HG03565 (cell line): ENCODE results near the gene DBR1.

Experiments
- ATAC-seq: cut with Tn5 transposase; IDR thresholded peaks from one replicate; pipeline ENCODE4 v1.9.1; 2021; ENCODE audit warnings: mild to moderate bottlenecking, moderate library complexity; ENCODE audit not compliant: unreplicated experiment

Gene DBR1, protein sequence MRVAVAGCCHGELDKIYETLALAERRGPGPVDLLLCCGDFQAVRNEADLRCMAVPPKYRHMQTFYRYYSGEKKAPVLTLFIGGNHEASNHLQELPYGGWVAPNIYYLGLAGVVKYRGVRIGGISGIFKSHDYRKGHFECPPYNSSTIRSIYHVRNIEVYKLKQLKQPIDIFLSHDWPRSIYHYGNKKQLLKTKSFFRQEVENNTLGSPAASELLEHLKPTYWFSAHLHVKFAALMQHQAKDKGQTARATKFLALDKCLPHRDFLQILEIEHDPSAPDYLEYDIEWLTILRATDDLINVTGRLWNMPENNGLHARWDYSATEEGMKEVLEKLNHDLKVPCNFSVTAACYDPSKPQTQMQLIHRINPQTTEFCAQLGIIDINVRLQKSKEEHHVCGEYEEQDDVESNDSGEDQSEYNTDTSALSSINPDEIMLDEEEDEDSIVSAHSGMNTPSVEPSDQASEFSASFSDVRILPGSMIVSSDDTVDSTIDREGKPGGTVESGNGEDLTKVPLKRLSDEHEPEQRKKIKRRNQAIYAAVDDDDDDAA

DNA sequence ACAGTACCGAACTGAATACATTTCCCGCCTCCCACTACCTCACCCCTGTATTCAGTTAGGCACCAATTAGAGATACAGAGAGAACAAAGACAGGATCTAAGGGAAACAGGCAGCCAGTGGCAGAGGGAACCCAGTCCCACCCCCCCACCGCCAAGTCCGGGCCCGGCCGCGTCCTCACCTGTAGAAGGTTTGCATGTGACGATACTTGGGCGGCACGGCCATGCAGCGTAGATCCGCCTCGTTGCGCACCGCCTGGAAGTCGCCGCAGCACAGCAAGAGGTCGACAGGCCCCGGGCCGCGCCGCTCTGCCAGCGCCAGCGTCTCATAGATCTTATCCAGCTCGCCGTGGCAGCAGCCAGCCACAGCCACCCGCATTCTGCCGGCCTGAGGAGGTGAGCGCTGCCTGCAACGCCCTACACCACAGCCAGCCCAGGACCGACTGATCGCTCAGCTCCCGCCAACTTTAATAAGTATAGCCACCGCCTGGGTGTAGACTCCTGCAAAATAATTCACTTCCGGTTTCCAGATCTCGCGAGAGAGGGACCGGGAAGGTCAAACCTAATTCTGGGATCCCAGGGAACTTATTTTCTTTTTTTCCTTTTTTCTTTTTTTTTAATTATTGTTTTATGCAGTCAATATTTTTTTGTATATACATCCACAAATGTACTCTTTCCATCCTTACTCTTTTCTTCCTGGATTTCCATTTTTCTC is at the start of gene DBR1:
Gene DBR1, minus strand, starts transcription at position 501 of the 711 bp plus-strand sequence. Its CDS starts 126 bp downstream, at position 375.
- ATAC-seq = peak; percentile 78

DNA sequence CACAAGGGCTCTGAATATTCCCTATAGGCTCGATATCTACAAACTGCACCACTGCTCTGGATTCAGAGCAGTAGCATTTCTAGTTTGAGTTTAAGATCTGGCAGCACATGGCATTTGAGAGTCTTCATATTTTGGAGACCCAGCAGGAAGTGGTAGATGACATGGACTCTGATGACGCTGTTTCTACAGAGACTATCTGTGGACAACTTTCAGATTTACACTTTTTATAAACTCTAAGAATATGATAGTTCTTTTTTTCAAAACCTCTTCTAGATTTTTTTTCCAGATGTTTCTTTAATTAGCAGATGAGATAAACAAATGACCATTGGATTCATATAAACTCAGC is 48.2 kb upstream of the DBR1 start:
- ATAC-seq = no peak

DNA sequence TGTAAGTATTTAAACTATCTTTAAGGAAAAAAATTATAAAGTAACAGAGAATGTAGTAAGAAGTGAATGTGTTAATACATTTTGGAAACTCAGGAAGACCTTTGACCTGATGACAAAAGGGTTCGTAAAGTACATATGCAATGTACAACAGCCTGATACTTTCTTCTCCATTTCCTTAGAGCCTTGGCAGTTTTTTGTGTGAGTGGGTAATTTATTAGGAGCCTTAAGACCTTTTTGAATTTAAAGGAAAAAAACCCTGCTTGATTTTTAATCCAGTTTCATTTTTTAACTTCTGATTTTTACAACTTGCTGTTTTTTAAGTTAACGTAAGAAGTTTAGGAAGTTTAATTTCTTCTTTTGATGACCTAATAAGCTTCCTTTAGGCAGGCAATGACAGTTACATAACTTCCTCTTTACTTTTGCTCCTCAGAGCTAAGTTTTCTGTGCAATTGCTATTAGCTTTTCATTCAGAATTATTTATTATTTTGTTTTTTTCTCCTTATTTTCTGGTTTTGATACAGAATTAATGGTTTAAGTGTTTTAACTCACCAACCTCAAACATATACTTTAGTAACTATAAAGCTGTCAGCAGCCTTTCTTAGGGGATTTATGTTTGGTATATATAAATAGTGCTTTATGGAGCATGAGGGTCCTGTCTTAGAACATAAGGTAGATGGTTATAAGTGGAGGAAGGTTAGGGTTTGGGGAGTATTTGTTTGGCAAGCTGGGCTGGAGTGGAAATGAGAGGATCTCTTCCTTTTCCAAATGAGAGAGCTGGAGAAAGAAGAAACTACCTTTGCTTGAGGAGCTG is 47.6 kb upstream of the DBR1 start:
- no peak for ATAC-seq

DNA sequence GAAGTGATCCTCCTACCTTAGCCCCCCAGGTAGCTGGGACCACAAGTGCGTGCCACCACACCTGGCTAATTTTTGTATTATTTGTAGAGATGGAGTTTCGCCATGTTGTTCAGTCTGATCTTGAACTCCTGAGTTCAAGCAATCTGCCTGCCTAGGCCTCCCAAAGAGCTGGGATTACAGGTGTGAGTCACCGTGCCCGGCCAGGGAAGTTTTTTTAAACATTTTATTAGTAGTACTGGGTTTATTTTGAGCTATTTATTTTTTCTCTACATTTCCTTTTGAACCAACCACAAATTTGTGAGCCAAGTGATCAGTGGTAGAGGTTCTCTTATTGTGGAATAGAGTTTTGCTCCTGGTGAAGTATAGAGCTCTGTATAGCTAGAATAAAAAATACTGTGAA is 46.1 kb upstream of the DBR1 start:
- no peak for ATAC-seq

DNA sequence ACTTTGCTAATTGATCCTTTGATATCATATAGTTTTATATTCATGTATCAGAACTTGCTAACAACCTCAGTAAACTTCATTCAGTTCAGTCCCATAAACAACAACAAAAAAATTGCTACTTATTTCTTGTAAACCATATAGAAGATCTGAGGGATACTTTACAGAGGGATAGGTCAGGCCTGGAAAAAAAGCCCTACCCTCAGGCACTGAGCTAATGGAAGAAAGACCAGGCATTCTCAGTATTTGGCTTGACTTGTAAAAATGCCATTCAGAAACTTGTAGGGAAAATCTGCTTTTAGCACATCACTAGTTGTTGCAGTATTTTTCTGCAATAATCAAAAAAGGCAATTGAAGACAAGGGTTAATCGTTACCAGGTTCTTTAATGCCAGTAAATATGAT is 45.5 kb upstream of the DBR1 start:
- ATAC-seq = no peak

DNA sequence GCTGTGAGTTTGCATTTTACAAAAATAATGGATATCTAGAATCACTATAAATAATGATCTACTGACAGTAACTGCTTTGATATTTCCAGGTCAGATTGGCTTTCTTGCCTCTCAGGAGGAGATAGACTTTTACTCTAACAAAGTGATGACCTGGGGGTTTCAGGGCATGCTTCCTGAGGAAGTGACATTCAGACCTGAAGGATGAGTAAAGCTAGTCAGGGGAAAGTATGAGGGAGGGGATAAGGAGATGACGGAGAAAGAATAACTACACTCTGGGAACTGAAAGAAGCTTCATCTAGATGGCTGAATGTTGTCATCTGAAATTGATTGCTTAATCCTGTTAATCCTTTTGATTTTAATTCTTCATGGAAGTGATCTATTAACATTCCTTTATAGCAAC is 44.5 kb upstream of the DBR1 start:
- no peak for ATAC-seq

DNA sequence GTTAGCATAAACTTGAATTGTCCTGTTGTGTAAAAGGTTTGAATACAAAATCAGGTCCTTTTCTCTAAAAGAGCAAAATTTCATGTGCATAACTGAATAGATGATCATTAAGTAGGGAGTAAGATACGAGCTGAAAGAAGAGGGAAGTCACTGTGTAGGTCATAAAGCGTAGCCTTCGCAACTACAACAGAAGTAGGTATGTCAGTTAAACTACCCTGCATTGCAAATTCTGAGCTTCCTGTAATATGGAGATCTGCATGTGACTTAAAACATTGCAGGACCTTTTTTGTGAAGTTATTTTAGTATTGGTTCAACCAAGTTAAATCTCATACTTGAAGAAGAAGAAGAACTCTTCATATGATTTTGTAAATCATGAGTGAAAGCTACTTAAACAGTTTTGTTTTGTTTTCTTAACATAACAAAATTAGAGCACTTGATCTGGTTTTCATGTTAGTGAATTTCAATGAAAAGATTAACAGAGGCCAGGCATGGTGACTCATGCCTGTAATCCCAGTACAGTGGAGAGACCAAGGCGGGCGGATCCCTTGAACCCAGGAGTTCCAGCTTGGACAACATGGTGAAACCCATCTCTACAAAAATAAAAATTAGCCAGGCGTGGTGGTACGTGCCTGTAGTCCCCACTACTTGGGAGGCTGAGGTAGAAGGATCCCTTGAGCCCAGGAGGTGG is 38.8 kb upstream of the DBR1 start:
- ATAC-seq = no peak

DNA sequence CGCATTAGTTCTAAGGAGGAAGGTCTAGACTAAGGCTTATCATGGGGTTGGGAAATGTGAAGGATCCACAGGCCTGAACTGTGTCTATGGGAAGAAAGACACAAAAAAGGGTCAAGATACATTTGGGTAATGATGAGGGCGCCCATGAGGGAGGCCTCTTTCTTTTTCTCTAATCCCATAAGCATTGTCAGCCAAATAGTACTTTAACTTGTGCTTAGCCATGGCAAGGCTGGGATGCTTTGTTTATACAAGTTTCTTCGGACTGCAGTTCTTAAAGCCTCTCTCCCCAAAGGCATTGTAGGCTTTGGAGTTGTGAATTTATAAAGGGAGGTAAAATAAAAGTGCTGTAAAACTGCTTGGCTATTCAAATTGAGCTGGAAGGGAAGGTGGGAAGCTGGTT is 35.8 kb upstream of the DBR1 start:
- no peak for ATAC-seq

DNA sequence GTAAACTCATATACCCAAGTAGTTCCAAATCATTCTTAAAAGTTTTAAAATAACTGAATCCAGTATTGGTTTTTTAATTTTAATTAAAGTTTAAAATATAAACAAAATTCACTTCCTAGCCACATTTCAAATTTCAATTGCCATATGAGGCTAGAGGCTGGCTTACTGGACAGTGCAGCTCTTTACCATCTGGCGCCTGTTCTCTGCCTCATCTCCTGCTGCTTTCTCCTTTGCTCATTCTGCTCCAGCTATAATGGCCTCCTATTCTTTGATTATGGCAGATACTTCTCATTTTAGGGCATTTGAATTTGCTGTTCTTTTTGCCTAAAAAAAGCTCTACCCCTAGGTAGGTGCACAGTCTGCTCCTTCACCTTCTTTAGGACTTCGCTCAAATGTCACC is 31.5 kb upstream of the DBR1 start:
- ATAC-seq = no peak

DNA sequence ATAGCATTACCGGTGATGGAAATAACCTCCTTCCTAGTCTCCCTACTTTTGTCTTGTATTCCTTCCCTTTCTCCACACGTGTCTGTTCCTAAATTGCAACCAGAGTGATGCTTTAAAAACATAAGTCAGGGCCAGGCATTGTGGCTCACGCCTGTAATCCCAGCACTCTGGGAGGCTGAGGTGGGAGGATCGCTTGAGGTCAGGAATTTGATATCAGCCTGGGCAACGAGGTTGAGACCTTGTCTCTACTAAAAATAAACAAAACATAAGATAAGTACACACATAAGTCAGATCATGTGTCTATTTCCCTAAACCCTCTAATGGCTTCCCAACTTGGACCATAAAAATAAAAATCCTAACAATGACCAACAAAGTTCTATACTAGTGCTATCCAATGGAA is 30.8 kb upstream of the DBR1 start:
- no peak for ATAC-seq

DNA sequence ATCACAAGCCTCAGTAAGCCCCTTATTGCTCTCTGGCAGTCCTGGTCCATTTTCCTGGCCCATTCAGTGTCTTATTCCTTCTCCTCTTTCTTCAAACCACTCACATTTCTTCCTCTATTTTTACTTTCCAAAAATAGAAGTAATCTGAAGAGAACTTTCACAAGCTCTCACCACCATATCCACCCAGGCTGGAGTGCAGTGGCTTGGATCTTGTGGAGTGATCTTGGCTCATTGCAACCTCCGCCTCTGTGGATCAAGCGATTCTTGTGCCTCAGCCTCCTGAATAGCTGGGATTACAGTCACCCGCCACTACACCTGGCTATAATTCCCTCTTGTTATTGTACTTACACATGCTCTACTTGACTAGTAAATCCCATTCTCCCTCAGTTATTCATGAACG is 29.2 kb upstream of the DBR1 start:
- ATAC-seq = no peak

DNA sequence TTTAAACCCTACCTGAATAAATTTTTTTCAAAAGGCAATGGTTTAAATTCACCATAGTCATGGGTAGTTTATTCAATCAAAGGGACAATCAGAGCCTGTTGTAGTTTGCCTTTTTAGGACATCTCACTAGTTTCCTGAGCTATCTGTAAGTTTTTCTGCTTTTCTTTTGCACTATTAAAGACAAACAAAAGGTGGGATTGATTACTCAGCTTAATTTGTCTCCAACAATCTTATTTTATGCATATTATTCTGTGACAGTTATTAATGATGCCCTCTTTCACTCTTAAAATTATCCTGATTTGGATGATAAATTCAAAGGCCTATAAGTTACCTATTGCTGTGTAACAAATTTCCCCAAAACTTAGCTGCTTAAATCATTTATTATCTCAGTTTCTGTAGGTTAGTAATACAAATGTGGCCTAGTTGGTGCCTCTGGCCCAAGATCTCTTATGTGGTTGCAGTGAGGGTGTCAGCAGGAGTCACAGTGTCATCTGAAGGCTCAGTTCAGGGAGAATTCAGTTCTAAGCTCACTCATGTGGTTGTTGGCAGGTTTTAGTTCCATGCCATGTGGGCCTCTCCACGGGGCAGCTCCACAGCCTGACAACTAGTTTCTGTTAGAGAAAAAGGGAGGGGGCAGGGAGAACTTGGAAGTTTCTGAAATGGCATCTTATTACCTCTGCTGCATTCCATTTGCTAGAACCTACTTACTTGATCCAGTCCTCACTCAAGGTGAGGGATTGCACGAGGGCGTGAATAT is 28.4 kb upstream of the DBR1 start:
- no peak for ATAC-seq

DNA sequence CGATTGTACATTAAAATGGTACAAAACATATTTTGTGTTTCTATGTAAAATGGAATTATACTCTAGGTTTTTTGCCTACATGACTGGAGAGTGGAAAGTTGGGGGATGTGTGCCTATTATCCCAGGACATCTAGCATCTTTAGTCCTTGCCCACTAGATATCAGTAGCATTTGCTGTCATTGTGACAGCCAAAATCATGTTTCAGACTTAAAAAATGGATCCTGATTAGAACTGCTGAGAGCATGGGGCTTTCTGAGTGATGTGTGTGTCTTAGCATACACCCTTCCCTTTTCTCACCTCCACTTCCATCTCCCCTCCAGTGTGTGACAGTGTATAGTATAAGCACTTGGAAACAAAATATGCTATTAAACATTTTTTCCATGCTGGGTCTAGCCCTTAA is 25.7 kb upstream of the DBR1 start:
- ATAC-seq = no peak

DNA sequence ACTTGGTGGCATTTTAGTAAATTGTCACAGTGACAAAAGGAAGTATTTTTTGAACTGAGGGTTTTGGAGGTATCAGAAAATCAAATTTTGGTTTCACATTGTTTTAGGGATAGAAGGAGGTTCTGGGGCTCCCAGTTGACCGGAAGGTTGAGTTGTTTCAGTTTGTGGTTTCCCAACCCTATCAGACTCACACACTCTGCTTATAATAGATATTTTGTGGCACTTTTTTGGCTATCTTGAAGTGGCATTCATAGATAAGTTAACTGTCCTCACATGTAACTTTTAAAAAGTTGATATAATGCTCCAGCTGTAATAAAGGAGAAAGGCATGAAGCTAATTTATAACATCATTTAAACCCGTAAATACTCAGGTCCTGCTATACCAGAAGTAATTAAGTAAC is 25.1 kb upstream of the DBR1 start:
- ATAC-seq = peak; percentile 51

DNA sequence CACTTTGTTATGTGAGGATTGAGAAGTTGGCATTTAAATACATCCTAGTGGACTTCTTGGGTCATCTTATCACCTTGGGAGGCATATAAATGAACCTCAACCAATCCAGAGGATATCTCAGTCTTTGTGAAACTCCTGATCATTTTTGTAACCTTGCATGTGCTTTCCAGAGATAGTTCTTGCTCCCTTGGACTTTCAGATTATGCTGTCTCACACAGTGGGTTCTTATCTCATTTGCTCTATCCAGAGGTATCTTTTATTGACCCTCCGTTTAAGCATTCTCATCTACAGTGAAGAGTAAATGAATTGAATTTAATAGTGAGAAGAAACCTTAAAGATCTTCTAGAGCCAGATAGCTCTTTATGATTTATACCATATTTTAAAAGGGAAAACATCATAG is 22.8 kb upstream of the DBR1 start:
- no peak for ATAC-seq

DNA sequence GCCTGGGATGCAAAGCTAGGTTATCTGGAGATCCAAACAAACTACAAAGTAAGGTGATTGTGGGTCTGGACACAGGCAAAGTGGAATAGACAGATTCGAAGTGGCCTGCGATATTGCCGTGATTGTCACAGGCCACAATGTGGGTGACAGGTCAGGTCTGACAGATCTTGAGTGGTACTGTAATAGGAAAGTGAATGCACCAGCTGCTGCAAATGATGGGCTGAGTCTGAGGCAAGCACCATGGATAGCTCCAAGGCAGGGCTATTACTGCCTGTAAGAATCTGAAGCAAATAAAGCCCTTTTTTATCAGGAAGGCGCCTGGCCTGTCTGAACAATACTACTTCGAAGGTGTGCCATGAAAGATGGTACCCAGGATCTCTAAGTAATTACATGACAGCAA is 22.3 kb upstream of the DBR1 start:
- ATAC-seq = no peak

DNA sequence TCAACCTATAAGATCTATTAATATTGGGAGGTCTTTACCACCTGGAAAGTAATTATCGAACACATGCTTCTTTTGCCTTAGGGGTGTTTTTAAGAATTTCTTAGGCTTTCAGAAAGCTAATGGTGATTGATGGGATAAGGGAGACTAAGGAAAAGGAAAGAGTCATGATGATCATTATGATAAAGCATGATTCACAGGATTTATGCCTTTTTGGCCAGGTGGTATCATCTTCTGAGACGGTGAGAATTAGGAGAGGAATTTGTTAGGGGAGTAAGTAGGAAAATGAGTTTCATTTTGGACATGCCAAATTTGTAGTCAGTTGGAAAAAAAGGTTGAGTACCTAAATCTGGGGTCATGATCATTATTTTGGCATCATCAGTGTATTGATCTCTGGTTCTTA is 21.3 kb upstream of the DBR1 start:
- no peak for ATAC-seq

DNA sequence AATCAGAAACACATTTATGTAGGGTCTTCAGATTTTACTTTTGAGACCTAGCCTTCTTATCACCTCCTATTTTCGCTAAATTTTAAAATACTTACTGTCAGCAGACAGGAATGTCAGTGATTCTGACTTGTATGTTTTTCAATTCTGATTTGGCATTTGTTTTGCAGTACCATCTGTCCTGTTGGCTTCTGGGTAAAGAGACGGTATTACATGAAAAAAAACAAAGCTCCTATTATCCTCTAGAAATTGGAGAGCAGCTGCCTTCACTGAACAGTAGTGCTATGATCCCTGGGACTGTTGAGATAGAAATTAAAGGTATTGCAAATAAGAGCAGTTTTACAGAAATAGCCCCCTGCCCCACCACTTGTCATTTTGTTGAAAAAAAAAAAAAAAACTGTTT is 20.8 kb upstream of the DBR1 start:
- ATAC-seq = no peak

DNA sequence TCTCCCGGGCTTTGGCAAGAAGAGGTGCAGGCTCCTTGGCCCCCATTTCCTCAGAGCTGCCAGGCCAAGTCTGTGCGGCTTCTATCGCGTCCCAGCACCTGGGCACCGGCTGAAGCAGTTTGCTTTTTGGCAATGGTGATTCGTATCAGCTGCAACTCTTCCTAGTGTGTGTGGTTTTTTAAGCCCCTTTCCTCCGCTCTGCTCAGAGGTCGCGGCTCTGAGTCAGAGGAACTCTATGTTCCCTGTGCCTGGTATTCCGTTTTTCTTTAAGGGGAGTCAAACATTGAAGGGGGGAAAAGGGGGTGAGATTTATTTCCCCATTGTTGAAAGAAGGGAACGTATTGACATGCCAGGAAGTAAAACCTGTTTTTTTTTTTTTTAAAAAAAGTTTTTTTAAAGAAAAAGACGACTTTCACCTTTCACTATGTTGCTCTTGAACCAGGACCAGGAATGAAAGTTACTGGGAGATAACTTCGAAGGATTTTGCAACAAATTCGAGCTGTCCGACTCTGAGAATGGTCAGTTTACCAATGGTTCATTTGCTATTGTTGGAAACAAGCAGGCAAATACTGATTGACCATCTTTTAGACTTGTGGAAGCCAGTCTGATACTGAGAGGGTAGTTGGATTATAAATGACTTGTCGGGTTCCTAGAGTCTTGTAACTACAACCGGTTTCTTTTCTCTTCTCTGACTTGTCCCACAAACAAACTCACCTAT is 13.5 kb upstream of the DBR1 start:
- ATAC-seq = no peak
